ENCODE data around the gene NEDD8.

GRCh38 chr14:24250354-24250753 is 18.2 kb upstream of the NEDD8 start:
- no peak for TF ChIP-seq POLR2AphosphoS5 (IDR thresholded peaks at IDR 0.05)
- TF ChIP-seq CTCF (IDR thresholded peaks at IDR 0.05 in 8 of 11, conservative IDR thresholded peaks at IDR 0.05 in 3 of 11), result no peak

All from spleen (tissue), 7 donors.